Activated gamma-delta T cell treated with anti-CD3 and anti-CD28 coated beads, Interleukin-2, amount 50 U/mL, for 16 hours (primary cell): Measurements from ENCODE around the gene NUDT2.
"Not testable (repeated sequence)": the region's sequence is repeated elsewhere in the genome, so short reads cannot be mapped to it uniquely, and the experiment has no call there.

Source experiments
- DNase-seq: peaks from one replicate; pipeline ENCODE4 v3.0.0-alpha.2; 2020; ENCODE audit warnings: low read depth

The NUDT2 gene

DNA sequence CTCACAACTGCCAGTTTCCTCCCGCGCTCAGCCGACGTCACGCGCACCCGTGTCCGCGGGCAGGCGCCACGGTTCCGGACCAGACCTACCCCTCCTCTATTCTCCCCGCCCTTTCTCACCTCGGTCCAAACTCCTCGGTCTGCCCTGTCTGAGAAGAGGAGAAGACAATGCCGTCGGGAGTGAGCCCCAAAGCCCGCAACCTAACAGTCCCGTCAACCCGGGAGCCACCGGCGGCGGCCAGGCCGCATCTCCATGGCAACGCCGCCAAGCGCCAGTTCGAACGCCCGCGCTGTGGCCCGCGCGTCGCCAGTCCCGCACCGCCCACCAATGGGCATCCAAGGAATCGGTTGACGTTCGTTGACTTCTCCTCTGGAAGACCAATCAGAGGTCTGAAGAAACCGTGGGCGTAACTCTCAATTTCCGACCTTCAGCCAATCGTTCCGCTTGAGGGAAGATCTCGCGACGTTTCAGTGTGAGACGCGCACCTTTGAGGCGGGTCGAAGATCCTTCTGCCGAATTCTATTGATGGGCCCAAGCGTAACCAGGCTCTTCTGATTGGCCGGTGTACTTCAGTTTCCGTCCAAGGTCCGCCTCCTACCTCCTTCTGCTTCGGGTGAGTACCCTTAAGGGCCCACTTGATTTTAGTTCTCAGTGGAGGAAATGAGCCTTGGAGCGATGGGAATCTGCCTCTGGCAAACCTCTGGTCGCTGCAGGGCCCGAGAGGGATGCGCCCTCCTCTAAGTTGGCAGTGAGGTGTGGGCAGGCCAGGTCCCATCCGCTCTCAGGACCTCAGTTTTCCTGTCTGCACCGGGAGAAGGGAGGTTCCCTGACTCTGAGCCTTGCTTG, at the start of gene NUDT2, which contains the start of gene KIF24:
NUDT2 (plus strand) TSS at position 583 of the 846 bp plus-strand sequence. CDS start 9,471 bp downstream, outside the sequence.
KIF24 (minus strand) TSS at position 282 of the 846 bp plus-strand sequence. CDS start 17,922 bp downstream, outside the sequence.
- DNase-seq: peak; percentile 92

DNA sequence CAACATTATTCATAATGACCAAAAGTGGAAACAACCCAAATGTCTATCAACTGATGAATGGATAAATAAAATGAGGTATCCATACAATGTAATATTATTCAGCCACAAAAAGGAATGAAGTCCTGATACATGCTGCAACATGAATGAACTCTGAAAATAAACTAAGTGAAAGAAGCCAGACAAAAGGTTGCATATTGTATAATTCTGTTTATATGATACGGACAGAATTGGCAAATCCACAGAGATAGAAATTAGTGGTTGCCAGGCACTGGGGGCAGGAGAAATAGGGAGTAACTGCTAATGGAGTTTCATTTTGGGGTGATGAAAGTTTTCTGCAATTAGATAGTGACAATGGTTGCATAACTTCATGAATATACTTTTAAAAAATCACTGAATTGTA, 47.3 kb upstream of the NUDT2 start:
- no peak for DNase-seq

DNA sequence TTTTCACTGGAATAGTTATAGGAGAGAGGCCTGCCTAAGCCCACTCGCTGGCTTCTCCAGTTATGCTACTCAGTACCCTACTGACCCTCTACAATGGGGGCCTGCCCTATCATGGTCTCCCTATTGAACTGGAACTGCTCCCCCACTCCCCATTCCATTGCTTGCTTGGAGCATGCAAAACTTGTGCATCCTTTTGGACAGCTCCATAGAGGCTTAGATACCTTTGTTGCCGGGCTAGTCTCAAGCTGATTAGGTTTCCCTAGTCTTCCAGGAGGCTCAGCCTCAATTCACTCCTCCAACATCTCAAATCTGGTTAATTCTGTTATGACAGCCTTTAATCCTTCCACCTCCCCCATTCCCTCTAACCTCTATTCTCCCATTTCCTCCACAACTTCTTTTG, 40.2 kb upstream of the NUDT2 start:
- no peak for DNase-seq

DNA sequence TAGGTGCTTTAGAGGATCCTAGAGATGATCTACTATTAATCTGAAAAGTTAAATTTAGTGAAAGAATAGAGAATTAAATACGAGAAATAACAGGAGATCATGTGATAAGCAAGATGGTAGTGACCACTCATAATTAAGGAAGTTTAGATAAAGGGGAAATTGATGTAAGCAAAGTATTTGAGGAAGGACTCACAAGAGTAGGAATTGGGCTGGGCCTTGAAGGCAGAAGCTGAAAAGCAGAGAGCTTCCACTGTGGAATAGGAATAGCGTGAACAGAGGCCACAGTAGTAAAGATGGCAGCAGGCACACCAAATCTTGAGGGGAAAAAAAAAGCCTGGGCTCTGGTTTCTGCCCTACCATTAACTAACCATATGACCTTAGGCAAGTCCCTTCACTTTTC, 38.3 kb upstream of the NUDT2 start:
- DNase-seq: no peak

DNA sequence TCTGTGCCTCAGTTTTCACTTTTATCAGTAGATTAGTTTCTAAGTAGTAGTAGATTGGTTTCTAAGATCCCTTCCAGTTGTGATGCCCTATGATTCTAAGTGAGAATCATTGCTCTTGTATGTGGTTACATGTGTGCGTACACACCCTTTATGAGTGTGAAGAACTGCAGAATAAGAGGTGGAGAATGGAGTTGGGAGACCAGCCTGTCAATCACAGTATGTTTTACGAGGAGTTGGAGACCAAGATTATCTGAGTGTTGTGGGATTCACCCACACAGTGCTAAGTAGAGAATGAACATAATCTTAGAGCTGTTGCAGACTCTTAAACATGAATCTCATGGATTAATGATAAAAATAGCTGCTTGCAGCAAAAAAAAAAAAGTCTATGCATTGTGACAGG, 37.9 kb upstream of the NUDT2 start:
- no peak for DNase-seq

DNA sequence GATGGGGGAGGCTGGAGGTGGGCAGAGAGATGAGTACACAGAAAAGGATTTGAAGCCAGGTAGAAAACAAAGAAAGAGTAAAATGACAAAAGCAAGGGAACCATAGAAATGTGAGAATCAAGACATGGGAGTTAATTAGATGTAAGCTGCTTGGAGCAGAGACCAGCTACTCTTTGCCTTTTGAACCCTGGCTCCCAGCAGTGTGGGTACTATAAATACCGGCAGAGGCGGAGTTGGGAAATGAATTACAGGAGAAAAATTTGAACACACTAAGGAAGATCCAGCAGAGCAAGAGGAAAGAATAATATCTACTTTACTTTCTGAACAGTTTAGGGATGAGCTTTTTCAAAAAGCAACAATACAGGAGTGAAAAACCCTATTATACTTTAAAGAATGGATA, 36.8 kb upstream of the NUDT2 start:
- DNase-seq: no peak

DNA sequence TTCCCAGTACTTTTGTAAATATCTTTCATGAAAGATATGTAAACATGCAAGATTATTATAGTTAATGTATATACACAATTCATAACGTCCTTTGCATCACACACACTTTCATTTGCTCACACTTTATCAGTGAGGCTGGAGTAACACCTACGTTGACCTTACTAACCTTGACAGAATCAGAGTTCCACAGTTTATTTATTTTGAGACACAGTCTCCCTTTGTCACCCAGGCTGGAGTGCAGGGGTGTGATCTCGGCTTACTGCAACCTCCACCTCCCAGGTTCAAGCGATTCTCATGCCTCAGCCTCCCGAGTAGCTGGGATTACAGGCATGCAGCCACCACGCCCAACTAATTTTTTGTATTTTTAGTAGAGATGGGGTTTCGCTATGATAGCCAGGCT, 28.3 kb upstream of the NUDT2 start:
- DNase-seq: not testable (repeated sequence)

DNA sequence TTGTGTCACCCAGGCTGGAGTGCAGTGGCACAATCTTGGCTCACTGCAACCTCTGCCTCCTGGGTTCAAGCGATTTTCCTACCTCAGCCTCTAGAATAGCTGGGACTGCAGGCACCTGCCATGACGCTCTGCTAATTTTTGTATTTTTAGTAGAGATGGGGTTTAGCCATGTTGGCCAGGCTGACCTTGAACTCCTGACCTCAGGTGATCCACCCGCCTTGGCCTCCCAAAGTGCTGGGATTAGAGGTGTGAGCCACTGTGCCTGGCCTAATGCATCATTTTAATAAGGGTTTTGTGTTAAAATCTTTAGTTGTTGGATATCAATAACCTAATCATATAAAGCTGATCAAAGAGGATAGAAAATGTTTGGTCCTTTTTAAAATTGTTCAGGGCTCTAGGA, 21.1 kb upstream of the NUDT2 start:
- DNase-seq: not testable (repeated sequence)

DNA sequence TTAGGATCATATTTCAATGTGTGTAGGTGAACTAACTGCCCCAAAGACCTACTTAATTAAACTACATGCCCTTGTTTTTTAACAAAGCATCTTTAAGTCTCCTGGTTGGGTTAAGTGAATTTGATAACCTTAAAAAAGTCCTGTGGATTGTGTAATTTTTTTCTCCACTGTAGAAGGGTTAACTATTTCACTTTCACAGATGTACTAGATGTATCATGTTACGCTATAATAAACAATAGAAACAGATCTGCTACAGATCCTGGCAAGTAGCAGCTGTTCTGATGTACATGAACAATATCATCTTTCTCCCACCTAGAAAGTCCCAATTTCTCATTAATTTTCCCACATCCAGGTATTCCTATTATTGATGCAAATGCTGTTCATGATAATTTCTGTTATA, 19.2 kb upstream of the NUDT2 start:
- DNase-seq: no peak

DNA sequence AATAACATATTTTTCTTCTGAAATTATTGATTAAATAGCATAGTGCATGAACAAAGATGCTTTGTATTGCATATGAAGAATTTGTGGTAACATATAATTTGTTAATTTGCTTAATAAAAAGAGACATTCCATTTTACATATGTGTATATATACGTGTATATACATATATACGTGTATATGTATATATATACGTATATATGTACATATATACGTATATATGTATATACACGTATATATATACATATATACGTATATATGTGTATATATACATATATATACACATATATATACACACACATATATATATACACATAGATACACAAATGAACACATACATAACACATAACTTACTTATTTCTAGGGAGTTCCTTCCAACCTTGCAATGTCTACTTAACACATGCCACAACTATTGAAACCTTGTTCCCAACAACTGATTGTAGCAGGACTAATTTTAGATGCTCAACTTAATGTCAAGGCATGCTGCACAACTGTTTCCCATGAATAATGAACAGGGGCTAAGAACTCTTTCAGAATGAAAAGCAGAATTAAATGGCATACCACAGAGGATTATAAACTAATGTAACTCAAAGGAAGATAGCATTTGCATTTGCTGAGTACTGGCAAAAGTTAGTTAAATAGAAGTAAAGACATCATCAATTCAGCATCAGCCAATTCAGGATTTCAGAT, 17.7 kb upstream of the NUDT2 start:
- no peak for DNase-seq

DNA sequence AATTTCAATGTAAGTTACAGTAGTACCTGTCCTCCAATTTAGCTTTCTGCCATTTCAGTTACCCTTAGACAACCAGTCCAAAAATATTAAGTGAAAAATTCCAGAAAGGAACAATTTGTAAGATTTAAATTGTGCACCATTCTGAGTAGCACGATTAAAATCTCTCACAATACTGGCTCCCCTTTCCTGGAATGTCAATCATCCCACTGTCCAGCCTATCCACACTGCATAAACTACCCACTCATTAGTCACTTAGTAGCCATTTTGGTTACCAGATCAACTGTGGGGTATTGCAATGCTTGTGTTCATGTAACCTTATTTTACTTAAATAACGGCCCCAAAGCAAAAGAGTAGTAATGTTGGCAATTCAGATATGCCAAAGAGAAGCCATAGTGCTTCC, 11.9 kb upstream of the NUDT2 start:
- DNase-seq: no peak

DNA sequence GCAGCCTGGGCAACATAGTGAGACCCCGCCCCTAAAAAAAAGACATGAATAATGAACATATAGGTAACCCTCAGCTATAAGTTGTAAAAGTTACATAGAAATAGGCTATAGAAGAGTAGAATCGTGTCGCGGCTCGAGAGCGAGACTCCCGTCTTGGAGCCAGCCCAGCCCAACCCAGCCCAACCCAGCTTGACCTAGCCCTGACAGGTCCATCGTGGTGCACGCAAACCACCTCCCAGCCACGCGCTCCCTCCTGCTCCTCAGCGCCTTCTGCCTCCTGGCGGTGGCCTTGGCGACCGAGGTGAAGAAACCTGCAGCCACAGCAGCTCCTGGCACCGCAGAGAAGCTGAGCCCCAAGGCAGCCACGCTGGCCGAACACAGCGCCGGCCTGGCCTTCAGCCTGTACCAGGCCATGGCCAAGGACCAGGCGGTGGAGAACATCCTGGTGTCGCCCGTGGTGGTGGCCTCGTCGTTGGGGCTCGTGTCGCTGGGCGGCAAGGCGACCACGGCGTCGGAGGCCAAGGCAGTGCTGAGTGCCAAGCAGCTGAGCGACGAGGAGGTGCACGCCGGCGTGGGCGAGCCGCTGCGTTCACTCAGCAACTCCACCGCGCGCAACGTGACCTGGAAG, 11.1 kb upstream of the NUDT2 start:
- no peak for DNase-seq

DNA sequence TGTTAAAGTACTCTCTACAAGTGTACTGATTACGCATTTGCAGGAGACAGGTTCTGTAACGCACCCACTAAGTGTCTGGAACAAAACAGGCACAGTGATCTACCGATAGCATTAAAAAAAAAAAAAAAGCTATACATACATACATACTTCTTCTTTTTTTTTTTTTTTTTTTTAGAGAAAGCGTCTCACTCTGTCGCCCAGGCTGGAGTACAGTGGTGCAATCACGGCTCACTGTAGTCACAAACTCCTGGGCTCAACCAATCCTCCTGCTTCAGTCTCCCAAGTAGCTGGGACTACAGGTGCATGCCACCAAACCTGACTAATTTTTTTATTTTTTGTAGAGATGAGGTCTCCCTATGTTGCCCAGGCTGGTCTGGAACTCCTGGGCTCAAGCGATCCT, 7.9 kb upstream of the NUDT2 start:
- no peak for DNase-seq

DNA sequence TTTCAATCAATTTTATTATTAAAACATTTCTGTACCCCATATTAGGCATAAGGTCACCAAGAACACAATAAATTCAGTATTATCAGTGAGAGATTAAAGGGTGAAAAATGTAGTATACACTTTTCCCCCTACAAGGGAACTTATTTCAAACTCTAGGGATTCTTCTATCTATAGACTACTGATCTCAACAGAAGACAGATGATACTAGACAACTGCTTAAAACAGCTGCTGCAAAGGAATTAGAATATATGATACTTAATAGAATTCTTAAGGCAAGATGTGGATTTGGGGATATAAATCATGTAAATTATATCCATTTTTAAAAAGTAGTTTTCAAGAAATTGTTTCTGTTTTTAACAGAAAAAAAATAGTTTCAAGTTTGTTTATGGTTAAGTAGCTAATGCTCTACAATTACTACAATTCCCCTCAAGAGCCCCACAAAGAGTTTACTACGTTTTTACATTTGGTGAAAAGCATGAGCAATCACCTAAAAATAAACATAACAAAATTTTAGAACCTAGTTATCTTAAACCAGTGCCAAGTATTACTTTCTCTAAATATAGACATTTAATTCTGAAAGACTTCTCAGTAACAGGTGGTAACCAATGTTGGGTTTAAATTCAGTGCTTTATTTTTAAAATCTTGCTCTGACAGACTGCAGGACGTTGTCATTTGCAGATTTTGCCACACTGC, 6.3 kb upstream of the NUDT2 start:
- DNase-seq: no peak

DNA sequence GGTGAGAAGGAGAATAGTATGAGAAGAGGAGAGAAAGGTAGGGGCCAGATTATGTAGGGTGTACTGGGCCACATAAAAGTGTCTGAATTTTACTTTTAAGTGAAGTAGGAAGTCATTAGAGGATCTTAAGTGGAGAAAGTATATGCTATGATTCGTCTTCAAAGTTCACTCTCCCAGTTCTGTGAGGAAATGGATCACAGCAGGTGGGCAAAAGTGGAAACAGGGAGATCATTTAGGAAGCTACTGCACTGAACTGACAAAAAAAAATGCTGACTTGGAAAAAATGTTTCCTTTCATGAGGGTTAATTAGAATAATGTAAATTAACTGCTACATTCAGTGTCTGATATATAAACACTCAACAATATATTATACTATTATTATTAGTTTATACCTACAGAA, 2.7 kb upstream of the NUDT2 start:
- DNase-seq: no peak

DNA sequence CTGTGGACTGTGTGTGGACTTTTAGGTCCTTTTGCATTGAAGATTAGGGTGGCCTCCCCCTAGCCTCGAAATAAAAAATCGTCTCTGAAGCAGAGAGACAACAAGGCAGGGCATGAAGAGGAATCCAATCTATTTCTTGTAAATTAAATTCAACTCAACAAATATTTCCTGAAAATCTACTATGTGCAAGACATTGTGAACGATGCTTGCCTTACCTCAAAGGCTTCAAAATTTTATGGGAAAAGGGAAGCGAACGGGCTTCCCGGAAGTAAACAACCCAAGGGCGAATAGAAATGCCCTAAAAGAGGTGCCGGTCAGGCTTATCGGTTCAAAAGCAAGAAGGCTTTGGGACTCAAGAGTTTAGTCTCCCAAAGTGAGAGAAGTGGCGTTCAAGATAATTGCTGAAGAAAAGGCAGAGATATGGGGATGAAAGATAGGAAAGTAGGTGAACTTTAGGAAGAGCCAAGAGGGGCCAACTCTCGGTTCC, 826 bp upstream of the NUDT2 start:
- DNase-seq: no peak

DNA sequence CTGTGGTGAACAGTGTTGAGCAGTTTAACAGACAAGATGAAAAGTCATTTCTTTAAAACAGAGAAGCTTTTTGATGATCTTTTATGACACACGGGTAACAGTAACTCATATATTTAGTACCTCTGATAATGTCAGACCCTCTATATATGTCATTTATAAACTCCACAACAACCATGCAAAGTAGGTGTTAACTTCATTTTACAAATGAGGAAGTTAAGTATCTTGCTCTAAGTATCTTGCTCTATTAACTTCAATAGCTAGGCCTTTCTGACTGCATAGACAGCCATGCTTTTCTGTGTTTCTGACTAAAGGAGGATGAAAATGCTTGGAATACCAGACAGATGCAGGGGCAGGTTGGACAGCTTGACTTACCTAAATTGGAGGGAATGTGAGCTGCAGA, 1.8 kb downstream of the NUDT2 start:
- DNase-seq: no peak

DNA sequence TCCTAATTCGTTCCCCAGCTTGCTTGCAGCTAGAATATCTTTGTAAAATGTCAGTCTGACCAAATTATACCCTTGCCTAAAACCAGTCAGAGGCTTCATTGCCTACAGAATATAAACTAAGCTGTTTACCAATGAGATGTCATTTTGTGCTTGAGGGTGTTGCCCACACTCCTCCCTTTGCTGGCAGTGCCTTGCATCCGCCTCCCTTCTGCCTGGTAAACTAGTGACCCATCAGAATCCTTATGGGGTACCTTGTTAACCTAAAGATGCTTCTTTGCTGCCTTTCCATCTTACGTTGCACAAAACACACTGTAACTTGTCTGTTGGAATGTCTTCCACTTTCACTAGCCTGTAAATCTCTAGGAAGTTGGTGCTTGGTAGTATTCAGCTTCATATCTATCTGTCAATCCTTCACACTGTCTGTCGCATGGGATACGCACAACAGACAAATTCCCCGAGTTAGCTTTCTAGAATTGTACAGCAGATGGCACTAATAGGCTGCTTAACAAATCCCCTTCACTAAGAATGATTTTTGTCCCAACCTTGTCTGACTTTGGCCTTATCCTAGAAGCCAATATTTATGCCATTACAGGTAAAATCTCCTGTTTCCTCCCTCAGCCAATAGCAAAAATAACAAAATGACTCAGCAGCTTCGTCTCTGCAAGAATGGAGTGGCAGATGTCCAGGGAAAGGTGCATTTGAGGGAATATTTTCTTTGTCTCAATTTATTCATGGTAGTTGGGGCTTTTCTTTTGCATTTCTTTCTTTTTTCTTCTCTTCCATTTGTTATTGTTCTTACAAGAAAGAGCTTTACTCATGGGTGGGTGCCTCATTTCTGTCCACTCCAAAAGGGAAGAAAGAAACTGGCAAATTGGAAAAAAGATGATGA, 3.0 kb downstream of the NUDT2 start:
- DNase-seq: no peak

DNA sequence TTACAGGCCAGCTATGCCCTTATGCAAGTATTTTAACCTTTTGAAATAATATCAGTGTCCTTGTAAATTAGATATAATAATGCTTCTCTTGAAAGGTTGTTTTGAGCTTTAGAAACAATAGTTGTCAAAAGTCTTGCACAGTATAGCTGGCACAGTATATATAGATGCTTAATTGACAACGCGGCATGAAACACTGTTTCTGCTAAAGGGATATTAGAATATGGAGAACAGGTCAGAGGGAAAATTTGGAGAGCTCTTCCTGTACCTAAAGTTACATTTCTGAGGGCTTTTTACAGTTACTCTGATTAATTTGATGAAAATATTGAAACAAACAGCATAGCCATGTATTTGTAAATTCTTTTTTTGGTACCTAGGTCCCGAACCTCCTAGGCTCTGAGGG, 4.5 kb downstream of the NUDT2 start:
- no peak for DNase-seq

DNA sequence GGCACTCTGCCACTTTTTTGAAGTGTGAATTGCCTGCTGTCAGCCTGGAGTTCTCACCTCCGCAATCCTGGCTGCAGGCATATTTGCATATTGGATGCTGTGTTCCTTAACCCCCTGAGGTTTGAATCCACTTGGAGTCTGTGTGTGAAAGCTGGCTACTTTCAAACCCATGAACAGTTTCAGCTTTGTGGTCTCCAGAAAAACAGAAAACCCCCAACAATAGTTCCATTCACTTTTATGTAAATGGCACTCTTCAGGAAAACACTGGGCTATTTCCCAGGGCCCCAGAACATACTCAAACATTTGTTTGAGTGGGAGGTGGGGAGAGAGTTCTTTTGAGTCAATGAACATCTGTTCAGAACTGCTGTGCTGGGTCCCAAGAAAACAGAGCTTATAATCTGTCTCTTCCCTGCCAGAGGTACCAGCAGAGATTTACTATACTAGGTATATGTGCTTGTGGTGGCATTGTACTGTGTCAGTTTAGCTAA, 5.0 kb downstream of the NUDT2 start:
- DNase-seq: no peak

DNA sequence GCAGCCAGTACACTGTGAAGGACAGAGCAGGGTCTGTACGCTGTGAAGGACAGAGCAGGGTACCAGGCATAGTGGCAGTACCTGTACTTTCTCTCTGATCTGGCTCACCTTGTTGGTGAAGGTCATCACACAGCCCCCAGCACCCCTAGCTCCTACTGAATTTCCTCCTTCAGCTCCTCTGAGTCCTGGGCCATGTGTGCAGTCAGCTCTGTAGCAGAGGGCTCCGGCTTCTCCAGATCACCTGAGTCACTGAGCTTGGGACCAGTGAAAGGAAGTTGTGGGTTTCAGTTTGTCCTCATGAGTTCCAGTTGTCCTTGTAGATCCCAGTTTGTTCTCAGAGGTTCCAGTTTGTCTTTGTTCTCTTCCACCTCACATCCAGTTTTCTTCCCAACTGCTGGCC, 5.5 kb downstream of the NUDT2 start:
- DNase-seq: no peak
